Memory B cell (primary cell): ENCODE results near the gene NDUFS6.

ENCODE experiments used
- ATAC-seq: fragments of 150-1000 bp; cut with Tn5 transposase; 2 replicates; pipeline ENCODE4 v1.10.0; 2021; ENCODE audit warnings: low read depth, mild to moderate bottlenecking, moderate library complexity
- DNase-seq, 2 donors: peaks; one replicate each; pipeline ENCODE4 v3.0.0; 2022; ENCODE audit warnings: low spot score in 2 of 2
- H3K27ac Mint-ChIP-seq: one replicate; pipeline ENCODE4 v1.8.0; 2022; ENCODE audit warnings: mild to moderate bottlenecking, moderate library complexity, mixed read lengths
- H3K27me3 Mint-ChIP-seq: one replicate; pipeline ENCODE4 v1.8.0; 2022; ENCODE audit warnings: mixed read lengths
- H3K36me3 Mint-ChIP-seq: one replicate; pipeline ENCODE4 v1.8.0; 2022; ENCODE audit warnings: mild to moderate bottlenecking, mixed read lengths
- H3K4me1 Mint-ChIP-seq: one replicate; pipeline ENCODE4 v1.8.0; 2022; ENCODE audit warnings: mixed read lengths
- H3K4me3 Mint-ChIP-seq: one replicate; pipeline ENCODE4 v1.8.0; 2022; ENCODE audit warnings: mild to moderate bottlenecking, moderate library complexity, mixed read lengths
- H3K9me3 Mint-ChIP-seq: one replicate; pipeline ENCODE4 v1.8.0; 2022; ENCODE audit warnings: mixed read lengths

The NDUFS6 gene

DNA sequence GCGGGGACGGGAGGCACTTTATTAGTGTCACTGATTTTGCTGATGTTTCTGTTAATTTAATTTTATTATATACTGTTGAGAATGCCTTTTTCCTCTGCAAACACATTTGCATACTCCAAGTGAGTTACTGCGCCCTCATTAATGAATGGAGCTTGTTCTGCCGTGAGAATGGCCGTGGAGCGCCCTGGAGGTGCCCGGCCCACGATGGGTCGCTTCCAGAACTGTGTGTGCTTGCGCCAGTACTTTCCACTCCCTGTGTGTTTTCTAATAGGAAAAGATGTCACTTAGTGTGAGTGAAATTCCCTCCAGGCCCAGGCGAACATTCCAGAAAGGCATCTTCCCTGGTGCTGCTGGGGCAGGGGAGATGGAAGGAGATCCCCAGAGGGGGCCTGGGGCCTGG lies 30.1 kb downstream of the NDUFS6 start:
- H3K36me3 Mint-ChIP-seq: peaks cover 3% of the 10 kb centered on the region
- no peaks in the 10 kb centered on the region for H3K27me3 Mint-ChIP-seq
- H3K4me1 Mint-ChIP-seq: no peaks in the 10 kb centered on the region
- H3K9me3 Mint-ChIP-seq: no peaks in the 10 kb centered on the region
- no peak for DNase-seq
- ATAC-seq: no peak
- no peak overlapping the region for H3K4me3 Mint-ChIP-seq
- H3K27ac Mint-ChIP-seq: no peak overlapping the region

DNA sequence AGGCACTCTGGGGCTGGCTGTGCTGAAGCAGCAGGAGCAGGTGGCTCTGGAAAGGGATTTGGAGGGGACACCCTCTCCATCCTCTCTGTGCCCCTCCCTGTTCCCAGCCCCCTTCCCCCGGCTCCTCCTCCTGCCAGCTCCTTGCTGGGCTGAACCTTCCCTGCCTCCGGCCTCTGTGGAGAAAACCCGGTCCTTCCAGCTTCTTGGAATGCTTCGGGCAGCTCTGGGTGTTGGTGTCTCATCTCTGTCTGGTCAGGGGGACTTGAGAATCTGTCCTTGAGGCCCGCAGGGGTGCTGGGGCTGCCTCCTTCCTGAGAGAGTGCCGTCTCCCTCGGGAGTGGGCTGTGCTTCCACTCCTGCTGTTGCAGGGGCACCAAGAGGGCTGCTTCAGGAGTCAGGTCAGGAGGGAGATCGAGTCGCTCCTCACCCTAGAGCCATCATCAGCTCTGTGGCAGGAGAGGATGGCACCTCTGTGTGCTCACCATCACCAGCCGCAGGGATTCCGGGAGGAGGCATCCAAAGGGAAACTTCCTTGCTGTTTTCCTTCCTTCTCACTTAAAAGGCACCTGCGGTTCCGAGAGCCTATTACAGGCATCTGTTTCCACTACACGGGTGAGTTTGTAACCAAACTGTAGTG lies 30.6 kb downstream of the NDUFS6 start:
- Mint-ChIP-seq H3K27ac (no peak overlapping the region), H3K27me3 (no peaks in the 10 kb centered on the region), H3K4me1 (no peaks in the 10 kb centered on the region), H3K4me3 (no peak overlapping the region), H3K9me3 (no peaks in the 10 kb centered on the region), H3K36me3 (peaks cover 3% of the 10 kb centered on the region)
- DNase-seq (no peak), ATAC-seq (no peak)

DNA sequence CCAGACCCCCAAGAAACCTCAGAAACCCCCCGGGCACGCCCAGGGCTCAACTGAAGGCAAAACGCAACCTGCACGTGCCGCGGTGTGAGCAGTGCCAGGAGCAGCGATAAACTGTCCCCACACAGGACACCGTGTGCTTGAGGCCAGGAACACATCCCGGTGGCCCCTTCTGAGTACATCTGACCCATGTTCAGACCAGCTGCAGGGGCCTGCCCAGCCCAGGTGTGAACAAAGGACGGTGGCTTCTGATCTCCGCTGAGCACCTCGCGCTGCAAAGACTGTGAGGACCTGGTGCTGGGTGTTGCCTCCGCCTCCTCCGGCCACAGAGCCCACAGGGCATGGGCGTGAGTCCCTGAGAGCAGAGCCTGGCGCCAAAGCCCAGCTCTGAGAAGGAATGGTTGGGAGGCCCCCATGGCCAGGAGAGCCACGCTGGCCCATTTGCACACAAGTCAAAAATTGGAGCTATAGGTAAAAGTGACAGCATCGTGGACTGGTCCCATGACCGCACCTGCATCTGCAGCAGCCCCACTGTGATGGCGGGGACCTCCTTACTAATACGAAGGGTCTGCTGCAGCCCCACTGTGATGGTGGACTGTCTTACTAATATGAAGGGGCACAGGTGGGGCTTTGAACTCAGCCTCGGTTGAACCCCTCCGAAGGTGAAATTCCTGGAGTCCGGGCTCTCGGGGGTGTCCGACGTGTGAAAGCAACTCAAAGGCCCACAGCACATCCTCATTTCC lies 31.5 kb downstream of the NDUFS6 start:
- Mint-ChIP-seq H3K9me3 (no peaks in the 10 kb centered on the region), H3K36me3 (peaks cover 3% of the 10 kb centered on the region), H3K4me1 (no peaks in the 10 kb centered on the region), H3K27me3 (no peaks in the 10 kb centered on the region), H3K27ac (no peak overlapping the region), H3K4me3 (no peak overlapping the region)
- no peak for ATAC-seq
- no peak for DNase-seq

DNA sequence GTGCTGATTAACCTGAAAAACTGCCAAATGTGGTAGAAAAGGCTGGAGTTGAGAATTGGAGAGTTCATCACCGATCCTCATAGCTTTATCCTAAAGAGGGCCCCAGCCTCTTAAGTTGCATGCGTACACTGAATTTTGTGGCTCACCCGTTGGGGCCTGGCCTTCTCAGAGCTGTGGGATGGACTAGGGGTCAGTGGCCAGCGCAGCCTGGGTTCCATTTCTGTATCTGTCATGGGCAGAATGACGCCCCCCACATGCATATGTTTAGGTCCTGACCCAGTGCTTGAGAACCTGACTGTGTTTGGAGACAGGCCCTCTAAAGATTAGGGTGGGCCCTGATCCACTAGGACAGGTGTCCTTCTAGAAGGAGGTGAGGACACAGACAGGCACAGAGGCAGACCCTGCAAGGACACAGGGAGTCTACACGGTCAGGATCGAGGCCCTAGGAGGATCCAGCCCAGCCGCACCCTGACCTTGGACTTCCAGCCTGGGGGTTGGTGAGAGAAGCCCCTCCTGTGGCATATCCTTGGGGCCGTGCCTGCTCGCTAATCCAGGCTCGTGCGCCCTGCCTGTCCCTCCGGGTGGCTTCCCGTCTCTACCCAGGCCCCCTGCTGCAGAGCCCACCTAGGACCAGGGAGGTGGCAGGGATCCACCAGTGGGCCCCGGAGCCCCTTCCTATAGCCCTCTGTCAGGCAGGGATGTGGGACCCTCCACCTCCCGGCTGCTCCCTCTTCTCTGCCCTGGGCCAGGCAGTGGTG lies 32.2 kb downstream of the NDUFS6 start:
- Mint-ChIP-seq H3K9me3 (no peaks in the 10 kb centered on the region), H3K4me3 (no peak overlapping the region), H3K27ac (no peak overlapping the region), H3K27me3 (peaks cover 4% of the 10 kb centered on the region), H3K36me3 (peaks cover 3% of the 10 kb centered on the region), H3K4me1 (no peaks in the 10 kb centered on the region)
- no peak for DNase-seq
- ATAC-seq: no peak

DNA sequence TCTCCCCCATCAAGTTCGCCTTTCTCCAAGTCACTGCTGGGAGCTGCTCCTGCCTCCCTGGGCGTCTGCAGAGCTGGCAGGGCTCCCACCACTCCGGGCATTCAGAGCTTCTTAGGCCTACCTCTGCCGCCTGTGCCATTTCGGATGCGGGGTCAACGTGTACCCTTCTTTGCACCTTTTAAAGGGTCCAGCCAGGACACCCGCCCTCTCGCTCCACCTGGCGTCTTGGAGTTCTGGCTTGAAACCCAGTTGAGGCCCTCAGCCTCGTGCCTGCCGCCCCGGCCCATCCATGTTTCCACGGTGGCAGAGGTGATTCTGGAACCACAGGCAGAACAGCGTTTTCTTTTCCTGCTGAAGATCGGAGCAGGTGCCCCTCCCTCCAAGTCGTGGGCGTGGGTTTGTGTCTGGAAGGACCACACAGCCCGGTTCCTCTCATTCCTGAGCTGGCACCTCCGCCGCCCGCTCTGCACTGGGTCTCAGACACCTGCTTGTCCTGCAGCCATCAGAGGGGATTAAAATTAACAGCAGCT lies 32.9 kb downstream of the NDUFS6 start:
- Mint-ChIP-seq H3K4me1 (no peaks in the 10 kb centered on the region), H3K4me3 (no peak overlapping the region), H3K36me3 (peaks cover 3% of the 10 kb centered on the region), H3K27ac (no peak overlapping the region), H3K27me3 (peaks cover 6% of the 10 kb centered on the region), H3K9me3 (no peaks in the 10 kb centered on the region)
- DNase-seq (no peak), ATAC-seq (no peak)

DNA sequence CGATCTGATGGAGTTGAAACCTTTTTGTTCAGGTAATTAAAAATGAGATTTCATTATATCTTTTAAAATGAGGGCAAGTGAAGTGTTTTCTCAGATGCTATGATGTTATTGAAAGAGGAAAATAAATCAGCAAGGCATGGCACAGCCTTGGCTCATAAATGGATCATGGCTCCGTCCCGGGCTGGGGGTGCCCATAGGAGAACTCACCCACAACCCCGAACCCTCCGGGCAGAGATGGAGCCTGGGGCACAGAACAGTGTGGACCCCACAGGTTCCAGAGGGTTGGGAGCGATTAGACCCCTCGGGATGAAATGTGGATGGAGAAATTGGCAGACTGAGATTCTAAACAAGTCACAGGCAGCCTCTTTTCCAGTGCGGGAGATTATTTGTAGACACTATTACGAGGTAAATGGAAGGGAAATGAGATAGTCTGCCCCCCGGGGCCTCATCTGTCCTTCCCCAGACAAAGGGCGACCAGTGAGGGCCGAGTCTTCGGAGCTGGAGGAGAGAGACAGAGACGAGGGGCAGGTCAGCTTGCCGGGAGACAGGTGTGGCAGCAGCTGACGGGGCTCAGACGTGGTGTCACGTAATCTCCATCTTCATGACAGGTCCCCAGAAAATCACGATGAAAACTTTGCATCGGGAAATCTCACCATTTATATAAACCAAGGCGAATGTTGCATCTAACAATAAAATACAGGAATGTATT lies 33.7 kb downstream of the NDUFS6 start:
- no peaks in the 10 kb centered on the region for H3K4me1 Mint-ChIP-seq
- no peak for ATAC-seq
- H3K4me3 Mint-ChIP-seq: no peak overlapping the region
- no peaks in the 10 kb centered on the region for H3K9me3 Mint-ChIP-seq
- H3K27me3 Mint-ChIP-seq: peaks cover 9% of the 10 kb centered on the region
- H3K27ac Mint-ChIP-seq: no peak overlapping the region
- no peak for DNase-seq
- H3K36me3 Mint-ChIP-seq: peaks cover 3% of the 10 kb centered on the region

DNA sequence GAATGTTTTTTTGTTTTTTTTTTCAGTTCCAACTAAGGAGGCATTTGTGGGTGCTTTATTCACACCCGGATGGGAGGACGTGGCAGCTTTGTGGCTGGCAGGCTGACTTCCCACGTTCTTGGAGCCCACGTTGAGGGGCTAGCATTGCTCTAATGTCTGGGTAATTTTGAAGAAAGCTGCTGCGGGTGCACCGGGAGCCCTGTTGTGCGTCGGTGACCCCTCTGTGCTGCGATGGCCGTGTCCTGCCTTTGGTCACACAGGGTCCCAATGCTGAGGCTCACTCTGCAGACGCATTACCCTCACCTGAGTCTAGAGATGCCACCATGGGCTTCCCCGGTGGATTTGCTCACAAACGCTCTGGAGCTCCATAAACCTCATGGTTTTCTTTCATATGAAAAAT lies 34.2 kb downstream of the NDUFS6 start:
- no peaks in the 10 kb centered on the region for H3K4me1 Mint-ChIP-seq
- H3K9me3 Mint-ChIP-seq: no peaks in the 10 kb centered on the region
- DNase-seq: no peak
- H3K27ac Mint-ChIP-seq: no peak overlapping the region
- no peak for ATAC-seq
- peaks cover 9% of the 10 kb centered on the region for H3K27me3 Mint-ChIP-seq
- H3K4me3 Mint-ChIP-seq: no peak overlapping the region
- peaks cover 3% of the 10 kb centered on the region for H3K36me3 Mint-ChIP-seq

DNA sequence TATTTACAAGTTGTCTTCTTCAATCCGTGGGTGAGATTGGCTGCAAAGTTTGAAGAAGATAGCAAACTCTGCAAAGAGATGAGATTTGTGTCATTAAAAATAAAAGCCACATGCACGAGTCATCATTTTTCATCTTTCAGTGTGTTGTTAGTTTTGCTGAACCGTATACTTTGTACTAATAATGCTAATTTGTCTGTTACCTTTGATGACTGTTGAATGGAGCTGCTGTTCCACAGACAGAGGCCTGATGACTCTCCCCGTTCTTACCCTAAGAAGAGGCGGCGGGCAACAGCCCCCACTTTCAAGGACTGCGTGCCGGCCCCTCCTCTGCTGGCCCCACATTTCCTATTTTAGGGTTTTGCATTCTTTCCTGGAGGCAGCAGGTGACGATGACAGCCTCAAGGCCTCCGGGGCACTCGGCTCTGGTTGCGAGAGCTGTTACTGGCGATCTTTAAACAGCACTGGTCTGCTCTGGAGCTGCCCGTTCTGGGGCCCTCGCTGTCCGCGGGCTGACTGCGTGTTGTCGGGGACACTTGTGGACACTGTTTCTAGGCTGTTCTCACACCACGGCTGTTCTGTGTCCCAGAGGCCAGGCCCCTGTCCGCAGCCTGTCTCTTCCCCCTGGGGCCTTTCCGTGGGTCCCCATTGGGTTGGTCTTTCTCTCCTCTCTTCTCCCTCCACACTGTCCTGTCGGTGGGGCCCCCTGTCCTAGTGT lies 35.1 kb downstream of the NDUFS6 start:
- Mint-ChIP-seq H3K27ac (no peak overlapping the region), H3K4me1 (no peaks in the 10 kb centered on the region), H3K9me3 (no peaks in the 10 kb centered on the region), H3K27me3 (peaks cover 9% of the 10 kb centered on the region), H3K4me3 (no peak overlapping the region), H3K36me3 (no peaks in the 10 kb centered on the region)
- ATAC-seq (no peak), DNase-seq (no peak)

DNA sequence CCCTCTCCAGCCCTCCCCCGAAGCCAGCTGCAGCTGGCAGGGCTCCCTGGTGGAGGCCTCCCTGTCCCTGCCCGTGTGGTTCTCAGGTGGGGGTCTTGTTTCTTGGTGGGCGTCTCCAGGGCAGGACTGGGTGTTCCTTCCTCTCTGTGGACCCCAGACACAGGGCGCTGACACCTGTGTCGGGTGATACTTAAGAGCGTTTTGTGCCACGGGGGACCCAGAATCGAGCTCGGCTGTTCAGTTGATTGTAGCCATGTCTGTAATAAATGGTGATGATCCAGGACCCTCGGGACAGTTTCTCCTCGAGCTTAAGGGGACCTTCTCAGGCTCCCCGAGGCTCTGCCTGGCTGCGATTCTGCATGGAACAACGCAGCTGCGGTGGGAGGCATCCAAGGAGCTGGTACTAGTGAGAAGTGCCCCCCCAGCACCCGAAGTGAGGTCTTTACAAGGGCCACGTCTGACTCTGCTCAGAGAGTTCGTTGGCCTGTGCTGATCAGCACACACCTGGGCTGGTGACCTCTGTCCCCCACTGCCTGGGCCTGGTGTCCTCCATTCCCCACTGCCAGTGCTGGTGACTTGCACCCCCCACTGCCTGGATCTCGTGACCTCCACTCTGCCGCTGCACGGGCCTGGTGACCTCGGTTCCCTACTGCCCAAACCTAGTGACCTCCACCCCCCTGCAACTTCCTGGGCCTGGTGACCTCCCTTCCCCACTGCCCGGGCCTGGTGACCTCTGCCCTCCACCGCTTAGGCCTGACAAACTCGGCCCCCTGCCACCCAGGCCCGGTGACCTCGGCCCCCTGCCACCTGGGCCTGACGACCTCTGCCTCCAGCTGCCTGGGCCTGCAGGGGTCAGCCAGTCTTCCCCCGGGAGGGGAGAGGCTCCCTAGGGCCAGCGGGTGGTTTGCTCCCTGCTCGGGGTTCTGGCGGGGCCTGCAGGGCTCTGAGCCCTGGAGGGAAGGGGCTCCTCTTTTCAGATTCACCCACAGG lies 36.0 kb downstream of the NDUFS6 start:
- no peaks in the 10 kb centered on the region for H3K4me1 Mint-ChIP-seq
- no peak overlapping the region for H3K4me3 Mint-ChIP-seq
- DNase-seq: no peak
- no peak overlapping the region for H3K27ac Mint-ChIP-seq
- H3K36me3 Mint-ChIP-seq: no peaks in the 10 kb centered on the region
- no peak for ATAC-seq
- H3K27me3 Mint-ChIP-seq: peaks cover 9% of the 10 kb centered on the region
- no peaks in the 10 kb centered on the region for H3K9me3 Mint-ChIP-seq

DNA sequence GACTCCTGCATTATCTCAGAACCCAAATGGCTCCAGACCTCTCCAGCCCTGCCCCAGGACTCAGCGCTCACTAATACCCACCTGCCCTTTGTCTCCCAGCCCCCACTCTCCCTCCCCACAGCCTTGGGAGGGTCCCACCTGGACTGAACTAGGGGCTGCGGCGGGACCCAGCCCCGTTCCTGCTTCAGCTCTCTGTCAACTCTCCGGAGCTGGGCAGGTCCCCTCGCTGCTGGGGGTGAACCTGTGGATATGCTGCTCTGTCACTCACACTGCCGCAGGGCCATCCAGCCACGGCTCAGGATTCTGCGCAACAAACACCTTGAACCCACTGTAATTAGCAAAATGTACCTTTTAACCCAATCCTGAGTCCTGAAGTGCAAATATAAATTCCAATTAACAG lies 36.8 kb downstream of the NDUFS6 start:
- H3K9me3 Mint-ChIP-seq: no peaks in the 10 kb centered on the region
- no peaks in the 10 kb centered on the region for H3K36me3 Mint-ChIP-seq
- DNase-seq: no peak
- H3K27me3 Mint-ChIP-seq: peaks cover 11% of the 10 kb centered on the region
- no peaks in the 10 kb centered on the region for H3K4me1 Mint-ChIP-seq
- no peak overlapping the region for H3K27ac Mint-ChIP-seq
- ATAC-seq: no peak
- H3K4me3 Mint-ChIP-seq: no peak overlapping the region

DNA sequence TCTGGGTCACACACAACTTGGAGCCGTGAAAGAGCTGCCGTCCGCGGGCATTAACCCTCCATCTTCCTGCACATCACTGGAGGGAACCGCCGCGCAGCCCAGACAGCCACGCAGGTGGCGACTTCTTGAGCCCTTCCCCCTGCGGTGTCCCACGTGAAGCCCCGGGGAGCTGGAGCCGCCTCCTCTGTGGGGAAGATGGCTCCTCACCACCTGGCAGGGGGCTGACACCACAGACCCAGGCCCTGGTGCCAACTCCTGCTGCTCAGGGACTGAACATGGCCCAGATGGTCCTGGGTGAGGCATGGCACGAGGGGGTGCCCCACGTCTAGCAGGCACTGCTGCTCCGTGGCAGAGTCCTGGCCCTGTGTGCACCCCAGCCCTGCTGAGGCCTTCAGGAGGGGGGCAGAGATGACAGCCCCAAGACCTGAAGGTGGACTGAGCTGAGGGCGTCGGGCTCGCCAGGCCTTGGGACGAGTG lies 38.9 kb downstream of the NDUFS6 start:
- DNase-seq (no peak), ATAC-seq (no peak)
- Mint-ChIP-seq H3K4me3 (no peak overlapping the region), H3K9me3 (no peaks in the 10 kb centered on the region), H3K27ac (no peak overlapping the region), H3K4me1 (no peaks in the 10 kb centered on the region), H3K27me3 (peaks cover 11% of the 10 kb centered on the region), H3K36me3 (no peaks in the 10 kb centered on the region)

DNA sequence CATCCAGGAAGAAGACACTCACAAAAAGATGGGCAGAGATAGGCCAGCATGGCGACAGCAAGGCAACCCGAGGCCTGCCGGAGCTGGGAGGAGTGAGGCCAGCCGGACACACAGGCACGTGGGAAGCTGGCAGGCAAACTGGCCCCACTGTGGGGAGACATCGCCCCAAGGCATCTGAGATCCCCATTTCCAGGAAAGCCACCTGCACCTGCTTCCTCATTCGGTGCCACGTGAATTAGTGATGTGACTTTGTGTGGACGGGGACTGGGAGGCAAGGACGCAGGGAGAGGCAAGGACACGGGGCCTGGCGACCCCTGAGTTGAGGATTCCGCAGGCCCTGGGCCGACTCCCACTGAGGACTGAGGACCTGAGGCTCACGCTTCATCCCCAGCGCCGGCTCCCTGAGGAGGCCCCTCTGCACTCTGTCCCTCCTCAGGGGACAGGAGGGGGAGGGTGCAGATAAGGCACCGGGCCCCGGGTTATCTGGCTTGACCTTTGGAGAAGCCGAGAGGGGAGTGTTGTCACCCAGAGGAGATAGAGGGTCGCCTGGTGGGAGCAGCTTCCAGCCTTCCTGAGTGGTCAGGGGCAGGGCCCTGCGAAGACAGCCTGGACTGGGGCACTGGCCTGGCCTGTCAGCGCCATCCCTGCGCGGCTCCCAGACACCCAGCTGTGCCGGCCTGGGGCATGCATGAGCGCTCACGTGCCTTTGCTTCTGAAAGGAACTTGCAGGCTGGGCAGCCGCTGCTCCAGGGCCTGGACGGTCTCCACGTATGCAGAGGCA lies 39.7 kb downstream of the NDUFS6 start:
- ATAC-seq (no peak), DNase-seq (no peak)
- Mint-ChIP-seq H3K4me3 (no peak overlapping the region), H3K27ac (no peak overlapping the region), H3K27me3 (peaks cover 11% of the 10 kb centered on the region), H3K4me1 (no peaks in the 10 kb centered on the region), H3K9me3 (no peaks in the 10 kb centered on the region), H3K36me3 (no peaks in the 10 kb centered on the region)
